K562 (cell line): ENCODE results near the gene KIF5A. TPM values are rescaled to one million over a fixed set of nuclear protein-coding genes. Genes with fewer than 3 reads are reported as not detected.

Experiments used
- CBFA2T2 ChIP-seq: fragments of 450-650 bp; conservative IDR thresholded peaks from 2 replicates; pipeline ENCODE4 v1.6.1; 2017; ENCODE audit warnings: mild to moderate bottlenecking
- ESRRB ChIP-seq: fragments of 250-450 bp; sonication (Bioruptor Pico); IDR thresholded peaks from 2 replicates; pipeline ENCODE4 v1.5.0; 2020; ENCODE audit warnings: mild to moderate bottlenecking, moderate library complexity, borderline replicate concordance
- KLF13 ChIP-seq: fragments of 450-650 bp; IDR thresholded peaks from 2 replicates; pipeline ENCODE4 v1.6.1; 2016; ENCODE audit warnings: missing genetic modification characterization, low read depth, mild to moderate bottlenecking, missing compliant biosample characterization, moderate library complexity, borderline replicate concordance
- MAFF ChIP-seq: IDR thresholded peaks from 2 replicates; pipeline ENCODE4 v1.6.1; 2012; ENCODE audit warnings: low read length, improper control_type of control experiment
- NFE2L1 ChIP-seq: fragments of 450-650 bp; IDR thresholded peaks from 2 replicates; pipeline ENCODE4 v1.6.1; 2016; ENCODE audit warnings: missing genetic modification characterization, low read depth, mild to moderate bottlenecking, missing compliant biosample characterization, moderate library complexity, borderline replicate concordance
- NFRKB ChIP-seq: fragments of 450-650 bp; IDR thresholded peaks from 2 replicates; pipeline ENCODE4 v1.6.1; 2016; ENCODE audit warnings: low read depth
- PML ChIP-seq: IDR thresholded peaks from 2 replicates; pipeline ENCODE4 v1.6.1; 2012; ENCODE audit warnings: low read length, inconsistent platforms
- RB1 ChIP-seq: fragments of 450-650 bp; IDR thresholded peaks from 2 replicates; pipeline ENCODE4 v1.6.1; 2017; ENCODE audit warnings: low read depth, mild to moderate bottlenecking
- RBM25 ChIP-seq: fragments of 200-400 bp; formaldehyde crosslinking; IDR thresholded peaks from 2 replicates; pipeline ENCODE4 v1.6.1; 2018; ENCODE audit warnings: low read length, low read depth, moderate library complexity; ENCODE audit not compliant: severe bottlenecking
- RHOXF2B ChIP-seq: fragments of 250-450 bp; sonication (Bioruptor Pico); conservative IDR thresholded peaks from 2 replicates; pipeline ENCODE4 v1.5.1; 2021
- SMAD3 ChIP-seq: fragments of 450-650 bp; formaldehyde crosslinking; conservative IDR thresholded peaks from 2 replicates; pipeline ENCODE4 v1.4.0; 2020; ENCODE audit warnings: mild to moderate bottlenecking
- ZBTB17 ChIP-seq: fragments of 450-650 bp; formaldehyde crosslinking; IDR thresholded peaks from 2 replicates; pipeline ENCODE4 v1.4.0; 2020; ENCODE audit warnings: mild to moderate bottlenecking
- ZEB2 ChIP-seq: fragments of 450-650 bp; IDR thresholded peaks from 2 replicates; pipeline ENCODE4 v1.6.1; 2016
- ZNF184 ChIP-seq: sonication (generic); formaldehyde crosslinking; IDR thresholded peaks from 2 replicates; pipeline ENCODE4 v1.5.0; 2020; ENCODE audit warnings: missing genetic modification reagents
- ZNF717 ChIP-seq: fragments of 250-450 bp; sonication (Bioruptor Pico); IDR thresholded peaks from 2 replicates; pipeline ENCODE4 v1.5.0; 2021
- polyA plus RNA-seq, 8 experiments: library from polyadenylated mRNA; depleted of rRNA in 4 of 8; stranded (reverse) in 5 of 8; unstranded in 3 of 8; fragments of >200 nt; fragmentation: Nextera tagmentation in 2 of 8; fragmentation: Illumina TruSeq in 1 of 8; extraction: Ambion mirVana in 2 of 8; extraction: Trizol in 1 of 8; gene quantifications; 2 replicates each; pipeline versions ENCODE4 v1.2.1 to v1.2.3, GENCODE V29; 2011 to 2014; ENCODE audit warnings: inconsistent platforms in 1 of 8, missing spikeins in 1 of 8
- total RNA-seq, 7 experiments: library from RNA; depleted of rRNA in 6 of 7; stranded (reverse); fragments of >200 nt in 6 of 7; fragmentation: Illumina TruSeq in 2 of 7; extraction: Trizol in 2 of 7; gene quantifications; 2 replicates each; pipeline versions ENCODE4 v1.2.1 to v1.2.3, GENCODE V29; 2011 to 2021; ENCODE audit warnings: low replicate concordance in 1 of 7
- TF ChIP-seq, protein P1 (sequence below): fragments of 250-450 bp; sonication (Bioruptor Pico); IDR thresholded peaks from 2 replicates; pipeline ENCODE4 v1.4.0; 2020; ENCODE audit warnings: mild to moderate bottlenecking, moderate library complexity
- TF ChIP-seq, protein P2 (sequence below): fragments of 450-650 bp; IDR thresholded peaks from 2 replicates; pipeline ENCODE4 v1.6.1; 2016; ENCODE audit warnings: antibody characterized with exemption
- TF ChIP-seq, protein P3 (sequence below): IDR thresholded peaks from 2 replicates; pipeline ENCODE4 v1.6.1; 2016; ENCODE audit warnings: missing genetic modification characterization, missing compliant biosample characterization
- TF ChIP-seq, protein P4 (sequence below): fragments of 450-650 bp; formaldehyde crosslinking; IDR thresholded peaks from 2 replicates; pipeline ENCODE4 v1.4.0; 2020; ENCODE audit warnings: mild to moderate bottlenecking, moderate library complexity

The KIF5A gene
- total and polyA plus RNA-seq, 9 of the 15 experiments (the other 6 are each of a cell fraction or from before 2014, with no cell fraction given), result 3.4 to 17.7 (median 8.0) TPM

DNA sequence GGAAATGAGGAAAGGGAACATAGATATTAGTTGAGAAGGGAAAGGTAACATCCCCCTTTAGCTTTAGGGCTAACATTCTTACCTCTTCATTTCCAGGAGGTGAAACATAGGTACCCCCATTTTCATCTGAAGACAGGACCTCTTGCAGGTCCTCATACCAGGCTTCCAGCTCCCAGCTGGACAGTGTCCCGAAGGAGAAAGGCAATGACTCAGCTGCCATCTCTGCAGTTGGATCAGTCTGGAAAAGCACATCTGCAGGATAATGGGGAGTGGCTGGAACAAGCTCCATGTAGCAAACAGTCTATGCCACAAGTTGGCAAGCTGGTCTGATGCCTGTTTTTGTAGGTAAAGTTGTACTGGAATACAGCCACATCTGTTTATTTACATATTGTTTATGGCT is 32.7 kb upstream of the KIF5A start (continued):
- TF ChIP-seq, protein P1, sequence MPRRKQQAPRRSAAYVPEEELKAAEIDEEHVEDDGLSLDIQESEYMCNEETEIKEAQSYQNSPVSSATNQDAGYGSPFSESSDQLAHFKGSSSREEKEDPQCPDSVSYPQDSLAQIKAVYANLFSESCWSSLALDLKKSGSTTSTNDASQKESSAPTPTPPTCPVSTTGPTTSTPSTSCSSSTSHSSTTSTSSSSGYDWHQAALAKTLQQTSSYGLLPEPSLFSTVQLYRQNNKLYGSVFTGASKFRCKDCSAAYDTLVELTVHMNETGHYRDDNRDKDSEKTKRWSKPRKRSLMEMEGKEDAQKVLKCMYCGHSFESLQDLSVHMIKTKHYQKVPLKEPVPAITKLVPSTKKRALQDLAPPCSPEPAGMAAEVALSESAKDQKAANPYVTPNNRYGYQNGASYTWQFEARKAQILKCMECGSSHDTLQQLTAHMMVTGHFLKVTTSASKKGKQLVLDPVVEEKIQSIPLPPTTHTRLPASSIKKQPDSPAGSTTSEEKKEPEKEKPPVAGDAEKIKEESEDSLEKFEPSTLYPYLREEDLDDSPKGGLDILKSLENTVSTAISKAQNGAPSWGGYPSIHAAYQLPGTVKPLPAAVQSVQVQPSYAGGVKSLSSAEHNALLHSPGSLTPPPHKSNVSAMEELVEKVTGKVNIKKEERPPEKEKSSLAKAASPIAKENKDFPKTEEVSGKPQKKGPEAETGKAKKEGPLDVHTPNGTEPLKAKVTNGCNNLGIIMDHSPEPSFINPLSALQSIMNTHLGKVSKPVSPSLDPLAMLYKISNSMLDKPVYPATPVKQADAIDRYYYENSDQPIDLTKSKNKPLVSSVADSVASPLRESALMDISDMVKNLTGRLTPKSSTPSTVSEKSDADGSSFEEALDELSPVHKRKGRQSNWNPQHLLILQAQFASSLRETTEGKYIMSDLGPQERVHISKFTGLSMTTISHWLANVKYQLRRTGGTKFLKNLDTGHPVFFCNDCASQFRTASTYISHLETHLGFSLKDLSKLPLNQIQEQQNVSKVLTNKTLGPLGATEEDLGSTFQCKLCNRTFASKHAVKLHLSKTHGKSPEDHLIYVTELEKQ (CRISPR knock-in tag), result no peak
- TF ChIP-seq RHOXF2B (CRISPR knock-in tag), result 0 out of 2 replicates have a peak, but pooled peaks have one; percentile 64
- TF ChIP-seq SMAD3 (CRISPR knock-in tag), result no peak
- TF ChIP-seq NFE2L1, result no peak
- no peak for TF ChIP-seq PML
- TF ChIP-seq ZEB2, result no peak
- no peak for TF ChIP-seq ZNF184 (CRISPR knock-in tag)
- no peak for TF ChIP-seq CBFA2T2
- TF ChIP-seq RBM25, result no peak
- no peak for TF ChIP-seq NFRKB
- TF ChIP-seq, protein P2, sequence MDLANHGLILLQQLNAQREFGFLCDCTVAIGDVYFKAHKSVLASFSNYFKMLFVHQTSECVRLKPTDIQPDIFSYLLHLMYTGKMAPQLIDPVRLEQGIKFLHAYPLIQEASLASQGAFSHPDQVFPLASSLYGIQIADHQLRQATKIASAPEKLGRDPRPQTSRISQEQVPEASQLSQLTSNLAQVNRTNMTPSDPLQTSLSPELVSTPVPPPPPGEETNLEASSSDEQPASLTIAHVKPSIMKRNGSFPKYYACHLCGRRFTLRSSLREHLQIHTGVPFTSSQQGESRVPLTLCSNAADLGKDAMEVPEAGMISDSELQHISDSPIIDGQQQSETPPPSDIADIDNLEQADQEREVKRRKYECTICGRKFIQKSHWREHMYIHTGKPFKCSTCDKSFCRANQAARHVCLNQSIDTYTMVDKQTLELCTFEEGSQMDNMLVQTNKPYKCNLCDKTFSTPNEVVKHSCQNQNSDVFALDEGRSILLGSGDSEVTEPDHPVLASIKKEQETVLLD, result no peak
- no peak for TF ChIP-seq ZBTB17 (CRISPR knock-in tag)
- TF ChIP-seq, protein P3, sequence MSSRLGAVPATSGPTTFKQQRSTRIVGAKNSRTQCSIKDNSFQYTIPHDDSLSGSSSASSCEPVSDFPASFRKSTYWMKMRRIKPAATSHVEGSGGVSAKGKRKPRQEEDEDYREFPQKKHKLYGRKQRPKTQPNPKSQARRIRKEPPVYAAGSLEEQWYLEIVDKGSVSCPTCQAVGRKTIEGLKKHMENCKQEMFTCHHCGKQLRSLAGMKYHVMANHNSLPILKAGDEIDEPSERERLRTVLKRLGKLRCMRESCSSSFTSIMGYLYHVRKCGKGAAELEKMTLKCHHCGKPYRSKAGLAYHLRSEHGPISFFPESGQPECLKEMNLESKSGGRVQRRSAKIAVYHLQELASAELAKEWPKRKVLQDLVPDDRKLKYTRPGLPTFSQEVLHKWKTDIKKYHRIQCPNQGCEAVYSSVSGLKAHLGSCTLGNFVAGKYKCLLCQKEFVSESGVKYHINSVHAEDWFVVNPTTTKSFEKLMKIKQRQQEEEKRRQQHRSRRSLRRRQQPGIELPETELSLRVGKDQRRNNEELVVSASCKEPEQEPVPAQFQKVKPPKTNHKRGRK (tag), result no peak
- TF ChIP-seq ZNF717 (CRISPR knock-in tag), result no peak
- TF ChIP-seq KLF13 (tag), result no peak
- no peak for TF ChIP-seq RB1
- no peak for TF ChIP-seq ESRRB (CRISPR knock-in tag)
- TF ChIP-seq, protein P4, sequence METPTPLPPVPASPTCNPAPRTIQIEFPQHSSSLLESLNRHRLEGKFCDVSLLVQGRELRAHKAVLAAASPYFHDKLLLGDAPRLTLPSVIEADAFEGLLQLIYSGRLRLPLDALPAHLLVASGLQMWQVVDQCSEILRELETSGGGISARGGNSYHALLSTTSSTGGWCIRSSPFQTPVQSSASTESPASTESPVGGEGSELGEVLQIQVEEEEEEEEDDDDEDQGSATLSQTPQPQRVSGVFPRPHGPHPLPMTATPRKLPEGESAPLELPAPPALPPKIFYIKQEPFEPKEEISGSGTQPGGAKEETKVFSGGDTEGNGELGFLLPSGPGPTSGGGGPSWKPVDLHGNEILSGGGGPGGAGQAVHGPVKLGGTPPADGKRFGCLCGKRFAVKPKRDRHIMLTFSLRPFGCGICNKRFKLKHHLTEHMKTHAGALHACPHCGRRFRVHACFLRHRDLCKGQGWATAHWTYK (CRISPR knock-in tag), result 0 out of 2 replicates have a peak, but pooled peaks have one; percentile 18
- no peak for TF ChIP-seq MAFF
